NCI-H1694 (cell line): ENCODE measurements around the gene ECM1.

ENCODE experiments used
- DNase-seq: peaks from one replicate; lab custom pipeline; 2025; lab: John Stamatoyannopoulos, UW

The ECM1 gene

GRCh38 chr1:150507912-150508864 is at the start of gene ECM1:
TSS of gene ECM1 (plus strand) at chr1:150508109. CDS start at chr1:150508210, 101 bp downstream.
- DNase-seq: no peak

GRCh38 chr1:150464422-150464826 is 43.5 kb upstream of the ECM1 start:
- DNase-seq: peak; percentile 68

- DNase-seq: no peak
These were observed 40.9 kb upstream of the ECM1 start for GRCh38 chr1:150466964-150467363.

- DNase-seq: no peak
These were observed 38.6 kb upstream of the ECM1 start for GRCh38 chr1:150469291-150469690.

- no peak for DNase-seq
These were observed 35.2 kb upstream of the ECM1 start for GRCh38 chr1:150472601-150473200.

- no peak for DNase-seq
These were observed 34.2 kb upstream of the ECM1 start for GRCh38 chr1:150473659-150474058.

- DNase-seq: no peak
These were observed 33.0 kb upstream of the ECM1 start for GRCh38 chr1:150474869-150475268.

GRCh38 chr1:150476754-150477153 is 31.2 kb upstream of the ECM1 start:
- no peak for DNase-seq

GRCh38 chr1:150477320-150477719 is 30.6 kb upstream of the ECM1 start:
- no peak for DNase-seq

GRCh38 chr1:150477733-150478132 is 30.2 kb upstream of the ECM1 start:
- DNase-seq: no peak

GRCh38 chr1:150479370-150479769 is 28.5 kb upstream of the ECM1 start:
- no peak for DNase-seq

GRCh38 chr1:150479927-150480352 is 28.0 kb upstream of the ECM1 start:
- DNase-seq: no peak

GRCh38 chr1:150484431-150484830 is 23.5 kb upstream of the ECM1 start:
- no peak for DNase-seq

- peak; percentile 5 for DNase-seq
These were observed 23.0 kb upstream of the ECM1 start for GRCh38 chr1:150484861-150485260.

GRCh38 chr1:150486966-150487762 is 20.7 kb upstream of the ECM1 start, which contains the start of gene TARS2:
TSS of gene TARS2 (plus strand) at chr1:150487419. CDS start at chr1:150487451, 32 bp downstream.
- peak; percentile 99 for DNase-seq

- DNase-seq: no peak
These were observed 20.2 kb upstream of the ECM1 start for GRCh38 chr1:150487763-150488115.

- DNase-seq: no peak
These were observed 14.7 kb upstream of the ECM1 start for GRCh38 chr1:150493175-150493574.

GRCh38 chr1:150498342-150498741 is 9.6 kb upstream of the ECM1 start:
- no peak for DNase-seq

GRCh38 chr1:150505431-150505830 is 2.5 kb upstream of the ECM1 start:
- DNase-seq: no peak

- DNase-seq: no peak
These were observed 1.1 kb downstream of the ECM1 start for GRCh38 chr1:150508982-150509381.

GRCh38 chr1:150511551-150511950 is 3.6 kb downstream of the ECM1 start:
- DNase-seq: no peak

GRCh38 chr1:150511985-150512660 is 4.2 kb downstream of the ECM1 start:
- DNase-seq: no peak
